NOMO-1 treated with DMSO at 0.1 percent for 48 hours (cell line): ENCODE measurements around the gene FOXK1.
A peak's percentile ranks its signal among the peaks of the same experiment; 100 is the strongest.

Source experiments
- DNase-seq: peaks from one replicate; lab custom pipeline; 2025; ENCODE audit not compliant: unreplicated experiment; lab: John Stamatoyannopoulos, UW

FOXK1 gene

GRCh38 chr7:4720225-4720624 lies 38.1 kb downstream of the FOXK1 start:
- DNase-seq = no peak

- DNase-seq = no peak
Measured at GRCh38 chr7:4722308-4722707, 40.2 kb downstream of the FOXK1 start.

DNA sequence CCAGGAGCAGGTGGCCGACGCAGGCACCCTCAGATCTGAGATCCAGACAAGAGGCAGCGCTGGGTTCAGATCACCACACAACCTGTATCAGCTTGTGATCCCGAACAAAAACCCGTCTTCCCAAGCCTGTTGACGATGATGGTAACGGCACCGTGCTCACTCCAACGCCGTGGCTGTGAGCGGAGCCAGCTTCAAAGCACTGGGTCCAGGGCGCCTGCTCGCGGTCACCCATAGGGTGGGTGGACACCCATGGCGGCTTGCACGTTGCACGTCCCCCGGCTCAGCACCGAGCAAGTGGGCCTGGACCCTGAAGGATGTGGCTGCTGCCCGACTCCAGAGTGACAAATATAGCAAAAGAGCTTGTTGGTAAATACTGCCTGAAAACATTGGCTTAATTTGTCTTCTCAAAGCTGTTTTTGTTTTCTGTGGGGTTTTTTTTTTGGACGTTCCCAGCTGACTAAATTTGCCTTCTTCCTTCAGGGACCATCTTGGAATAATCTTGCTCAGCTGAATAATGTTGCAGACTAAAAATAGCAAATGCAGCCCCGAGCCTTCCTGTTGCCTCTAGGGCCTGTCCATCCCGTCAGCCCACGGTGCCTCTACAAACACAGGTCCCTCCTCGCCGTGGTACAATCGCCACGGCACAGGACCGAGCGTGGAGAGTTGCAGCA lies 41.0 kb downstream of the FOXK1 start:
- no peak for DNase-seq

- peak; percentile 12 for DNase-seq
Measured at GRCh38 chr7:4724648-4725013, 42.5 kb downstream of the FOXK1 start.

DNA sequence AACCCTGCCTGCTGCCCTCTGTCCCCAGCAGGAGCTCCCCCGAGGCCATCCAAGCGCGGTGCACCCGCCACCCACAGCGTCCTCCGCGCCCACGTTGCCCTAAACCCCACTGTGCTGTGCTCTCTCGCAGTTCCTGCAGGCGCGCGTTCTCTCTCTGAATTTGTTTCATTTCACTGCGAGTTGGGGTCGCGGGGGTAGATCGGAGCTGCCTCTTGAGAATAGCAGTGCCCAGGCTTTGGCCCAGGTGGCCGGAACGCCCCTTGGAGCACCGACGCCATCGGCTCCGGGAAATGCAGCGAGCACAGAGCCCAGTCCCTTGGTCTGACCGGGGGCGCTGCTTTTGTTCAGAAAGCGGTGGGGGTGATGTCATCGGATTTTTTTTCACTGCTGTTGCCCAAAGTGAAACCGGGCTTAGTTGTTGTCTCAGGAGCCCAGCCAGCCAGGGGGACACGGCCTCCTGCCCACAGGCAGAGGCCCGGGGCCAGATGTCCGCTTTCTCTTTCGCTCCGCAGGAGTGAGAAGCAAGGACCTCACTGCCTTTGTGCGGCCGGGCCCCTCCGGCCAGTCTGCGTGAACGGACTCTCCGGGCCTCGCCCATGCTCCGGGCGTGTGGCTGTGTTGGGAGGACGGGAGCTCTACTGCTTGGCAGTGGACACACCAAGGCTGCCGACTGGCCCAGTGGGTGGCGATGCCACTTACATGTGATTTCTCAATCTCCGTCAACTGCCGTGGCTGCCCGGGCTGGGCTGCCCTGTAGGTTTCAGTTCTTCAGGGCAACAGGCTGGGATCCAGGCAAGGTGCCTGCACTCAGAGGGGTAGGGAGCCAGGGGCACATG lies 43.1 kb downstream of the FOXK1 start:
- DNase-seq = peak; percentile 62

GRCh38 chr7:4725850-4726450 lies 43.9 kb downstream of the FOXK1 start:
- no peak for DNase-seq

- DNase-seq = no peak
Measured at GRCh38 chr7:4726566-4726965, 44.5 kb downstream of the FOXK1 start.

DNA sequence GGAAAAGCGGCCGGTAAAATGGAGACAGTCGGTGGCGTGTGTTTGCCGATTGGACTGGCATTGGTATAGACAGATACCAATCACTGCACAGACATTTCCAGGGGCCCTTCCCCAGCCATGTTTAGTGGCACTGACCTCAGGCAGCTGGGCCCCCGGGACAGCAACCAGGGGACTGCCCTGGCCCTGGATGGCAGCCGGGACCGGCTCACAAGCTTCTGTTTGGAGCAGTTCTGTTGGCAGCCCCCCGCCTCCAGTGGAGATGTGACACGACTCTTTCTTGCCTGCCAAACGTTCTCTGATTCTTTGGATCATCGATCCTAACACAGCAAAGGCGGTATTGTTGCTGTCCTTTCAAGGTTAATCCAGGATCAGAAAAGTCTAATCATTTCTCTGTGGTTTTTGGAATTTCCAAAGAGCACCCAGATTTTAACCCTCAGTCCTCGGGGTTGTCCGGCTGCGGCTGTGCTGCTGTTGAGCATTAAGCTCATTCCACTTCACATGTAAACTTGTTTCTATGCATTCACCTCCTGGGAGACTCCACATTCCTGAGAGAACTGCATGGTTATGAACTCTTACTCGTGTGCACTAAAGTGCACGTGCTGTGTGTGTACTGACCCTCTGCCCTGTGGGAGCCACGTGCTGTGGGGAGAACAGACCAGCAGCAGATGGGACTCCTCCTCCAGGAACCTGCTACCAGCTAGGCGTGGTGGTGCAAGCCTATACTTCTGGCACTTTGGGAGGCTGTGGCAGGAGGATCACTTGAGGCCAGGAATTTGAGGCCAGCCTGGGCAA lies 46.0 kb downstream of the FOXK1 start:
- DNase-seq = no peak

DNA sequence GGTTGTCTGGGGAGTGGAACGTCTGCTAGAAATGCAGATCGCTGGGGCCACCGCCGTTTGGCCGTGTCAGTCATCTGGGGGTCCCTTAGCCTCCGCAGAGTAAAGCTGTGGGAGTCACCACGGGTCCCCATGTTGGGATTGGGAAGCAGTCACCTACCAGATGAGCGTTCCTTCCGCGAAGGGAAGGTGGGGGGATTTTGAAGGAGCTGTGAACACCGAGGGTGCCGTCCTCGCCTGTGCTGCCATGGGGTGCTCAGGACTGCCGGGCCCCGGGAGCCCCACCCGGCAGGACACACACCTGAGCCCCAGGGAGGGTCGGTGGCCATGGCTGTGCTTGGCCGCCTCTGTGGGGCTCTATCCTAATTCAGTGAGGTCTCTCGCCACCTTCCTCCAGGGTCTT lies 47.2 kb downstream of the FOXK1 start:
- no peak for DNase-seq

GRCh38 chr7:4730276-4730675 lies 48.2 kb downstream of the FOXK1 start:
- no peak for DNase-seq

- DNase-seq = no peak
Measured at GRCh38 chr7:4730971-4731370, 48.9 kb downstream of the FOXK1 start.

GRCh38 chr7:4731803-4732202 lies 49.7 kb downstream of the FOXK1 start:
- no peak for DNase-seq

DNA sequence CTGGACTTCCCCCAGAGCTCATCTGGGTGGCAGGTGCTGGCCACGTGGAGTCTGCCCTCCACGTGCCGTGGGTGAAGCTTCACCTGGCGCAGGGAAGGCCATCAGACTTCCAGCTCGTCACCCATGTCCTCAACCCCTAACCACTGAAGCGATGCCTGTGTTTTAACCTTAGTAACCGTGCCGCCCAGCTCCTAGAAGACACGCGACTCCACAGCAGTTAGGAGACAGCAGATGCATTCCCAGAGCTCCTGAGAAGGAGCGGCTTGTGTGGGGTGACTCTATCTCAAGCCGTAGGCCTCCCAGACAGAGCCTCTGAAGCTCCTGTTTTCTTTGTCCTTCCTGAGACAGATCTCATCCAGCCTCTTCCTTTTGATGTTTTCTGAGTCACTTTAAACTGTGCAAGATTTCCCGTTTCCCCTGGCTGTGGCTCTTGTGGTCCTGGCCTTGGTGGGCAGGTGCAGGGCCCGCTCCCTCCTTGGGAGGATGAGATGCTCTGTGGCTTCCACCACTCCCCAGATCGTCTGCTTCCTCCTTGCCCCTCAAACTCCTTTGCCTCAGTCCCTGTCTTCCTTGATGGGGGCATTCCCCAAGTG lies 51.9 kb downstream of the FOXK1 start:
- no peak for DNase-seq

DNA sequence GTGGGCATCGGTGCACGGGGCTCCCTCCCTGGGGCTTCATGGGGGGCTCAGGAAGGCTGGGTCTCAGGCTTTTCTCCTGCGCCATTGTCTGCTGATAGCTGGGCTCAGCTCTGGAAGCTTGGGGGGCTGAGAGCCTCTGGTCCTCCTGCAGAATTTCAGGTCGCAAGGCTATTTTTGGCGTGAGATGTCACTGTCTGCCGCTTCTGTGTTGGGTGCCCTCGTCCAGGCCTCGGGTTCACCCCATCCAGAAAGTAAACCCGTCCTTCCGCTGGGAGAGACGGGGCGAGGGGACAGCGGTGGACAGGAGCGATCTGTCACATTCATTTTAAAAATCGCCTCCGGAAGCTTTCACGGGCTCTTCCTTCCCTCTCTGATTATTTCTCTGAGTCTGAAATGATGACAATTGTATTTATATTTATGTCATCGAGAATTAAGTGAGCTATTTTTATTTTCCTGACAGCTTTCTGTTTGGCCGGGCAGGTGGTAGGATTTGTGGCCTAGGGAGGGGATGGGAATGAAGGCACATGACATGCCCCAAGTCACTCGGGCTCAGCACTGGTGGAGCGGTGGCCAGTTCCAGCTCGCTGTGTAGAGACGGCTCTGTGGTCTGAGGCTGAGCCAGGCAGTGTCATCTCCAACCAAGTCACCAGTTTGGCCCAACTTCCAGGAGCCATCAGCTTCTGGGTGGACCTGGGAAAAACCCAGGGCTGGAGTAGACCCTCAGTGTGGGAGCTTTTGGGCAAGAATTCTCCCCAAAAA lies 52.7 kb downstream of the FOXK1 start:
- no peak for DNase-seq

GRCh38 chr7:4737300-4737699 lies 55.2 kb downstream of the FOXK1 start:
- no peak for DNase-seq

DNA sequence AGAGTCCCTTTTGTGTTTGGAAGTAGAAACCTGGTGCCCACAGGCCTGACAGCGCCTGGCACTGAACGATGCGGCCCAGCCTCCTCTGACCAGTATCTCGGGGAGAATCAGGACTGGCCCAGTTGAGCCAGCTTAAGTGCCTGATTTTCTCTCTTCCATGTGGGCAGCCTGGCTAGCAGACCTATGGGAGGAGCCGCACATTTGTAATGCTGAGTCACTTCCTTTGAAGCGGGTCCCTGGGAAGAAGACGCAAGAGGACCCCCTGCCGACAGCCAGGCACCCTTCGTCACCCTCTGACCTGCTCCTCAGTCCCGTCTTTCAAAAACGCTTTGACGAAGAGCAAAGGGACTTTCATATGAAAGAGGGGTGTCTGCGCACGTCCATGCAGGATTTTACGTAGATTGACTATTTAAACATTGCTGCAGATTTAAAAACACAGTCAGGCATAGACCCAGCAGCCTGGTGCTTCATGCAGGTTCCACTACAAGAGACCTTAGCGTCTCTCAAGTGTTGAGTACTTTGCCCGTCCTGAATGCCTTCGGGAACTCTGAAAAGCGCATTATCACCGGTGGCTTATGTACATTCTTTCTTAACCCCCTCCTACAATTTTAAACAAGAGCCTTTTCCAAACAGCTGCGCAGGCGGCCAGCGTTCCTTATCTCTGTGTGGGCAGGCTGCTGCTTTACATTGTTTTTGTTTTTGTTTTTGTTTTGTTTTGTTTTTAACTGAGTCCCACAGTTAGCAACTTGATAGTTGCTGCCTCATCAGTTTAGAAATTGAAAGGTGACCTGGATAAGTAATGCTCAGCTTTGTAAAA lies 56.8 kb downstream of the FOXK1 start:
- no peak for DNase-seq

GRCh38 chr7:4739528-4739992 lies 57.5 kb downstream of the FOXK1 start:
- DNase-seq = no peak

DNA sequence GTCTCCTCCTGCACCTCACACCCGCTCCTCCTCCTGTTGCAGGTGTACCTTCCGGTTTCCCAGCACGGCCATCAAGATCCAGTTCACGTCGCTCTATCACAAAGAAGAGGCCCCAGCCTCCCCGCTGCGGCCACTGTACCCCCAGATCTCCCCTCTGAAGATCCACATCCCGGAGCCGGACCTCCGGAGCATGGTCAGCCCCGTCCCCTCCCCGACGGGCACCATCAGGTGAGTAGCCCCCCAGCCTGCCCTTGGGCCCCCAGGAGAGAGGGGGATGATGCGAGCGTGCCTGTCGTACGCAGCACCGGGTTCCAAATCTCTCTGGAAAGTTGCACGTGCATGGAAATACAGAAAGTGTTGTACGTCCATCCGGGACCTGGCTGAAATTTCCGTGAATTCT lies 58.7 kb downstream of the FOXK1 start:
- DNase-seq = no peak

GRCh38 chr7:4742051-4742573 lies 60.0 kb downstream of the FOXK1 start:
- DNase-seq = no peak
